ENCODE data around the gene CHMP5. TPM values are rescaled to one million over a fixed set of nuclear protein-coding genes. Genes with fewer than 3 reads are reported as not detected.

Gene CHMP5
- total RNA-seq, 2 donors from 2014 or later = 50.0 to 55.9 TPM

DNA sequence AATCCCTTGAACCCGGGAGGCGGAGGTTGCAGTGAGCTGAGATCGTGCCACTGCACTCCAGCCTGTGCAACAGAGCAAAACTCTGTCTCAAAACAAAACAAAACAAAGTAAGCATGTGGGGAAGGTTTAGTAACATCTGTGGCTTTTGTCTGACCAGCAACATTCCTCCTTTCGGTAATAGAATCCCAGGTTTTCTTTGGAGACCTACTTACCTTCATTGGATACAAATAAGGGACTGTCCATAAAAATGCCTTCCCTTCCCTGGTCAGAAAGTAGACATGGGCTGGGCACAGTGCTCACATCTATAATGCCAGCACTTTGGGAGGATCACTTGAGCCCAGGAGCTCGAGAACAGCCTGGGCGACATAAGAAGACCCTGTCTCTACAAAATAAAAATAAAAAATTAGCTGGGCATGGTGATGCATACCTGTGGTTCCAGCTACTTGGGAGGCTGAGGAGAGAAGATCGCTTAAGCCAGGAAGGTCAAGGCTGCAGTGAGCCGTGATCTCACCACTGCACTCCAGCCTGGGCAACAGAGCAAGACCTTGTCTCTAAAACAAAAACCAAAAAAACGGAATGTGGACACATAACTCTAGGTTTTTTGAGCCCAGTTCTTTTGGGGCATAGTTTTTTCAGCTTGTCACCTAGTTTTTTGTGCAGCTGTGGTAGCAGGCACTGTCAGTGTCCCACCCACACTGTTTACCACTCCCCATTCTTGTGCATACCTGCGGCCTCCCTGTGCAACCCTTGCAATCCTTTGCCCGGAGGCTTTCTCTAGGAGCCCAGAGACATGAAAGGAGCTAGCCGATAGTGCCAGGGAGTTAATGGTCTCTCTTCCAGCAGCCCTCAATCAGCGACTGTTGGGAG lies 33.9 kb upstream of the CHMP5 start:
- Histone ChIP-seq H3K4me1 (ENCODE audit: control insufficient read depth in 1 of 2, low read depth in 2 of 2) (no peaks in the 10 kb centered on the region), H3K27ac (no peak overlapping the region), H3K4me3 (no peak overlapping the region), H3K9me3 (no peaks in the 10 kb centered on the region), H3K36me3 (no peaks in the 10 kb centered on the region), H3K27me3 (replicated peaks; ENCODE audit: insufficient read depth) (no peaks in the 10 kb centered on the region)
- DNase-seq (ENCODE audit: low spot score) (no peak), ATAC-seq (ENCODE audit: insufficient number of reproducible peaks, low FRiP score, low read depth) (no peak)
- TF ChIP-seq, protein P1, sequence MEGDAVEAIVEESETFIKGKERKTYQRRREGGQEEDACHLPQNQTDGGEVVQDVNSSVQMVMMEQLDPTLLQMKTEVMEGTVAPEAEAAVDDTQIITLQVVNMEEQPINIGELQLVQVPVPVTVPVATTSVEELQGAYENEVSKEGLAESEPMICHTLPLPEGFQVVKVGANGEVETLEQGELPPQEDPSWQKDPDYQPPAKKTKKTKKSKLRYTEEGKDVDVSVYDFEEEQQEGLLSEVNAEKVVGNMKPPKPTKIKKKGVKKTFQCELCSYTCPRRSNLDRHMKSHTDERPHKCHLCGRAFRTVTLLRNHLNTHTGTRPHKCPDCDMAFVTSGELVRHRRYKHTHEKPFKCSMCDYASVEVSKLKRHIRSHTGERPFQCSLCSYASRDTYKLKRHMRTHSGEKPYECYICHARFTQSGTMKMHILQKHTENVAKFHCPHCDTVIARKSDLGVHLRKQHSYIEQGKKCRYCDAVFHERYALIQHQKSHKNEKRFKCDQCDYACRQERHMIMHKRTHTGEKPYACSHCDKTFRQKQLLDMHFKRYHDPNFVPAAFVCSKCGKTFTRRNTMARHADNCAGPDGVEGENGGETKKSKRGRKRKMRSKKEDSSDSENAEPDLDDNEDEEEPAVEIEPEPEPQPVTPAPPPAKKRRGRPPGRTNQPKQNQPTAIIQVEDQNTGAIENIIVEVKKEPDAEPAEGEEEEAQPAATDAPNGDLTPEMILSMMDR (IDR thresholded peaks at IDR 0.05) = no peak

DNA sequence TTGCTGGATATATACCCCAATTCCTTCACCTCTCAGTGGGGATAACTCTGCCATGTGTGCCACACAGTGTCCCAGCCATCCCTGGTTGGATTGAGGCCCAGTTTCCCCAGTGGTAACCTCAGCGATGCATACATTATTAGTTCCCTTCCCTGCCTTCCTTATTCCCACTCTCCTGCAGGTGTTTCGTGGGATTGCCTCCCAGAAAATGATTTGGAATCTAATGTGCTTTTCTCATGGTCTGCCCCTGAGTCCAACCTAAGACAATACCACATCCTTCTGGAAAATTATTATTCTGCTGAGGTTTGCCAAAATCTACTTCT lies 33.3 kb upstream of the CHMP5 start:
- Histone ChIP-seq H3K4me3 (no peak overlapping the region), H3K9me3 (no peaks in the 10 kb centered on the region), H3K36me3 (no peaks in the 10 kb centered on the region), H3K27me3 (replicated peaks; ENCODE audit: insufficient read depth) (no peaks in the 10 kb centered on the region), H3K4me1 (ENCODE audit: control insufficient read depth in 1 of 2, low read depth in 2 of 2) (no peaks in the 10 kb centered on the region), H3K27ac (no peak overlapping the region)
- TF ChIP-seq, protein P1 (IDR thresholded peaks at IDR 0.05) = no peak
- DNase-seq (ENCODE audit: low spot score) (no peak), ATAC-seq (ENCODE audit: insufficient number of reproducible peaks, low FRiP score, low read depth) (no peak)

DNA sequence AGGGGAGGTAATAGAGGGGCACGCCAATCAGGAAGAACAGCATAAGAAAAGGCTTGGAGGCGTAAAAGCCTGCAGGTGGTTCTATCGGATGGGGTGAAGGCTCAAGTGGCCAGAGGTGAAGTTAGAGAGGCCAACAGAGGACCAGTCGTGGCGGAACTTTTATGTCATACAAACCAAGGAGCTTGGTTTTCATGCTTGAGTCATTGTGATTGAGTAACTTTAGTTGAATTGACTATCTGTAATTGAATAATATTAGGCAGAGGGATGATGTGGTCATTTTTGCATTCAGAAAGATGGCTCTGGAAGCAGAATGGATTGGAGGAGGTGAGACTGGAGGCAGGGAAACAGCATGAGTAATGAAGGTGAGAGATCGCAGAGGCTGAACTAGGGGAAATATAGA lies 32.0 kb upstream of the CHMP5 start:
- Histone ChIP-seq H3K27ac (no peak overlapping the region), H3K27me3 (replicated peaks; ENCODE audit: insufficient read depth) (no peaks in the 10 kb centered on the region), H3K4me3 (no peak overlapping the region), H3K9me3 (no peaks in the 10 kb centered on the region), H3K36me3 (no peaks in the 10 kb centered on the region), H3K4me1 (ENCODE audit: control insufficient read depth in 1 of 2, low read depth in 2 of 2) (no peaks in the 10 kb centered on the region)
- TF ChIP-seq, protein P1 (IDR thresholded peaks at IDR 0.05) = no peak
- DNase-seq (ENCODE audit: low spot score) = no peak
- ATAC-seq (ENCODE audit: insufficient number of reproducible peaks, low FRiP score, low read depth) = no peak

DNA sequence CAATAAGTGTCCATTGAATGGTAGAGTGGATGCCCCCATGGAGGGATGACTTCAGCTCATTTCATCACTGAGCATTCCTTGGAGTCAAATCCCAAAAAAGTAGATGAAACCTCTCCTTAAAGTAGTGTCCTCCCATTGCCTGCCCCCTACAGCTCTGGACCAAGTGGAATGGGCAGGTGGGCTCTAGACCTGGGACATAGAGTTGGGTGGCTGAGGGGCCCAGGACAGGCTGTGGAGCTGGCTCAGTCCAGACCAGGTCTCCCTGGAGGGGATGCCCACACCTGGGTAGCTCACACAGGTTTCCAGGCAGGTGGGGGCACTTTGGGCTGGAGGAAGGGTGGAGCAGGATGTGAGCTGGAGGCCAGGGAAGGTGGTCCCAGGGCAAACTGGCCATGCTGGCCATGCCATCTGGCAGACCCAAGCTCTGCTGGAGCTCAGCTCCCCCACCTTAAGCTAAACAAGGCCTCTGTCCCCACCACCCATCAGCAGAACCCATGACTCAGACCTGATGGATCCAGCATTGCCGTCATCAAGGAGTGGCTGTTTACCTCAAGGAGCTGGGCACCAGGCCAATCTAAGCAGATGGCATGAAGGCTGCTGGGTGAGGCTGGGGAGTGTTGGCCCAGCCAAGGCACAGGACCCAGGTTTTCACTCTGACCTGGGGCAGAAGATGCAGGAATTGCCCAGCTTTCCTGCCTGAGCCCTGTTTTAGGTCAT lies 31.1 kb upstream of the CHMP5 start:
- Histone ChIP-seq H3K9me3 (no peaks in the 10 kb centered on the region), H3K27ac (no peak overlapping the region), H3K4me1 (ENCODE audit: control insufficient read depth in 1 of 2, low read depth in 2 of 2) (no peaks in the 10 kb centered on the region), H3K4me3 (no peak overlapping the region), H3K27me3 (replicated peaks; ENCODE audit: insufficient read depth) (no peaks in the 10 kb centered on the region), H3K36me3 (no peaks in the 10 kb centered on the region)
- ATAC-seq (ENCODE audit: insufficient number of reproducible peaks, low FRiP score, low read depth) (no peak), DNase-seq (ENCODE audit: low spot score) (no peak)
- TF ChIP-seq, protein P1 (IDR thresholded peaks at IDR 0.05) = no peak
